GM19328 (cell line): ENCODE data around the gene PARP4.
"Not testable (repeated sequence)": the region's sequence is repeated elsewhere in the genome, so short reads cannot be mapped to it uniquely, and the experiment has no call there.

Experiments
- ATAC-seq: cut with Tn5 transposase; IDR thresholded peaks from one replicate; pipeline ENCODE4 v1.9.1; 2021; ENCODE audit warnings: mild to moderate bottlenecking, moderate library complexity; ENCODE audit not compliant: unreplicated experiment

PARP4 gene

GRCh38 chr13:24454056-24454455 is 58.5 kb downstream of the PARP4 start:
- ATAC-seq = no peak

- no peak for ATAC-seq
These were observed 60.5 kb downstream of the PARP4 start for GRCh38 chr13:24452044-24452443.

GRCh38 chr13:24450530-24450929 is 62.0 kb downstream of the PARP4 start:
- no peak for ATAC-seq

- ATAC-seq = not testable (repeated sequence)
These were observed 67.7 kb downstream of the PARP4 start for GRCh38 chr13:24444851-24445250.

- ATAC-seq = no peak
These were observed 69.2 kb downstream of the PARP4 start for GRCh38 chr13:24443366-24443765.

- ATAC-seq = not testable (repeated sequence)
These were observed 86.5 kb downstream of the PARP4 start for GRCh38 chr13:24426045-24426444.

- not testable (repeated sequence) for ATAC-seq
These were observed 92.9 kb downstream of the PARP4 start for GRCh38 chr13:24419668-24420067.

- ATAC-seq = no peak
These were observed 104.7 kb downstream of the PARP4 start for GRCh38 chr13:24407844-24408243.

GRCh38 chr13:24406524-24406923 is 106.1 kb downstream of the PARP4 start:
- ATAC-seq = no peak

- no peak for ATAC-seq
These were observed 115.8 kb downstream of the PARP4 start for GRCh38 chr13:24396821-24397220.

- ATAC-seq = no peak
These were observed 119.6 kb downstream of the PARP4 start for GRCh38 chr13:24392972-24393371.

GRCh38 chr13:24391771-24392683 is 120.6 kb downstream of the PARP4 start:
- ATAC-seq = not testable (repeated sequence)

- ATAC-seq = not testable (repeated sequence)
These were observed 121.8 kb downstream of the PARP4 start for GRCh38 chr13:24390795-24391194.

GRCh38 chr13:24389506-24389905 is 123.1 kb downstream of the PARP4 start:
- ATAC-seq = no peak

GRCh38 chr13:24388743-24389142 is 123.8 kb downstream of the PARP4 start:
- not testable (repeated sequence) for ATAC-seq

GRCh38 chr13:24386816-24387708 is 125.5 kb downstream of the PARP4 start:
- no peak for ATAC-seq

GRCh38 chr13:24385902-24386301 is 126.7 kb downstream of the PARP4 start:
- ATAC-seq = no peak

- not testable (repeated sequence) for ATAC-seq
These were observed 127.6 kb downstream of the PARP4 start for GRCh38 chr13:24384946-24385345.

GRCh38 chr13:24384091-24384490 is 128.5 kb downstream of the PARP4 start:
- ATAC-seq = not testable (repeated sequence)

GRCh38 chr13:24381541-24382265 is 130.9 kb downstream of the PARP4 start:
- no peak for ATAC-seq

- ATAC-seq = not testable (repeated sequence)
These were observed 131.7 kb downstream of the PARP4 start for GRCh38 chr13:24380881-24381280.
